ENCODE data around the gene HOXB4.

HOXB4 gene

GRCh38 chr17:48543854-48544348 lies 34.2 kb downstream of the HOXB4 start:
- Histone ChIP-seq H3F3A (ENCODE audit: control insufficient read depth, insufficient read depth) (no peaks in the 10 kb centered on the region), H3K27ac (ENCODE audit: low read depth, low read length) (no peak overlapping the region), H3K27me3 (ENCODE audit: control insufficient read depth, low read length) (peaks cover 71% of the 10 kb centered on the region)

DNA sequence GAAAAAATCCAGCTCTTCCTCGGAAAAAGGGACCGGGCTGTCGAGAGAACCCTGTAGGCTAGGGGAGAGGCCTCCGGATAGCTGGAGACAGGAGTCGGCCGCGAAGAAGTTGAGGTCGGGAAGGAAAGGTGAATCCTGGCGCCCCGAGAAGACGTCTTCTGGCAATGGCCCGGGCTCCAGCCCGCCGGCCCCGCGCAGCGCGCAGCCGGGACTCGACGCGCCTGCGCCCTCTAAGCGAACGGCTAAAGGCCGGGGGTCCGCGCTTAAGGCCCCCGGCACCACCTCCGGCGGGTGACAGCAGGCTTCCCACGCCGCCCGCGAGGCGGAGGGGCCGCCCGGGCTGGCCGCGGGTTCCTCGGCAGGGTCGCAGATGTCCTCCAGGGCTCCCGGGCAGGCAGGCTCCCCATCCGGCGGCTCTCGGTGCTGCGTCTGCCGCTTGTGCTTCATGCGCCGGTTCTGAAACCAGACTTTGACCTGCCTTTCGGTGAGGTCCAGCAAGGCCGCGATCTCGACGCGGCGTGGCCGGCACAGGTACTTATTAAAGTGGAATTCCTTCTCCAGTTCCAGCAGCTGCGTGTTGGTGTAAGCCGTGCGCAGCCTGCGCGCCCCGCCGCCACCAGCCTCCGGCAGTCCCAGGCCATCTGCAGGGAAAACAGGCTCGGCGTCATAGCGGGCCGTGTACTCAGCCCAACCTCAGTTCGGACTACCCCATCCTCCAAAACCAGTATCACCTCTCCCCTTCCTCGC lies 34.9 kb downstream of the HOXB4 start:
- Histone ChIP-seq H3F3A (ENCODE audit: control insufficient read depth, insufficient read depth) (no peaks in the 10 kb centered on the region), H3K4me1 (ENCODE audit: control insufficient read depth, low read length) (no peaks in the 10 kb centered on the region), H3K27ac (ENCODE audit: low read depth, low read length) (no peak overlapping the region), H3K36me3 (ENCODE audit: control insufficient read depth, low read length) (no peaks in the 10 kb centered on the region), H3K9me3 (ENCODE audit: control insufficient read depth, insufficient read depth, low read length) (no peaks in the 10 kb centered on the region), H3K9me2 (replicated peaks; ENCODE audit: control insufficient read depth, low read length) (no peaks in the 10 kb centered on the region), H3K27me3 (ENCODE audit: control insufficient read depth, low read length) (peaks cover 71% of the 10 kb centered on the region), H3K79me2 (ENCODE audit: control insufficient read depth, low read length) (no peaks in the 10 kb centered on the region), H3K4me2 (ENCODE audit: low read length) (no peak overlapping the region), H4K20me1 (ENCODE audit: control insufficient read depth, insufficient read depth, low read depth, low read length) (no peaks in the 10 kb centered on the region), H3K4me3 (ENCODE audit: low read length) (no peak overlapping the region)
- TF ChIP-seq, protein P1, sequence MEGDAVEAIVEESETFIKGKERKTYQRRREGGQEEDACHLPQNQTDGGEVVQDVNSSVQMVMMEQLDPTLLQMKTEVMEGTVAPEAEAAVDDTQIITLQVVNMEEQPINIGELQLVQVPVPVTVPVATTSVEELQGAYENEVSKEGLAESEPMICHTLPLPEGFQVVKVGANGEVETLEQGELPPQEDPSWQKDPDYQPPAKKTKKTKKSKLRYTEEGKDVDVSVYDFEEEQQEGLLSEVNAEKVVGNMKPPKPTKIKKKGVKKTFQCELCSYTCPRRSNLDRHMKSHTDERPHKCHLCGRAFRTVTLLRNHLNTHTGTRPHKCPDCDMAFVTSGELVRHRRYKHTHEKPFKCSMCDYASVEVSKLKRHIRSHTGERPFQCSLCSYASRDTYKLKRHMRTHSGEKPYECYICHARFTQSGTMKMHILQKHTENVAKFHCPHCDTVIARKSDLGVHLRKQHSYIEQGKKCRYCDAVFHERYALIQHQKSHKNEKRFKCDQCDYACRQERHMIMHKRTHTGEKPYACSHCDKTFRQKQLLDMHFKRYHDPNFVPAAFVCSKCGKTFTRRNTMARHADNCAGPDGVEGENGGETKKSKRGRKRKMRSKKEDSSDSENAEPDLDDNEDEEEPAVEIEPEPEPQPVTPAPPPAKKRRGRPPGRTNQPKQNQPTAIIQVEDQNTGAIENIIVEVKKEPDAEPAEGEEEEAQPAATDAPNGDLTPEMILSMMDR (IDR thresholded peaks at IDR 0.05; ENCODE audit: low read depth, low read length, poor library complexity, severe bottlenecking): no peak
- peak; percentile 87; the same call in 1 of the 2 replicates for TF ChIP-seq EZH2phosphoT487 (IDR thresholded peaks at IDR 0.05; ENCODE audit: borderline replicate concordance, low read length)

More at GRCh38 chr17:48543854-48544348, 34.2 kb downstream of the HOXB4 start:
- Histone ChIP-seq H3K79me2 (ENCODE audit: control insufficient read depth, low read length) (no peaks in the 10 kb centered on the region), H3K9me2 (replicated peaks; ENCODE audit: control insufficient read depth, low read length) (no peaks in the 10 kb centered on the region), H3K4me3 (ENCODE audit: low read length) (no peak overlapping the region), H3K4me2 (ENCODE audit: low read length) (no peak overlapping the region), H3K36me3 (ENCODE audit: control insufficient read depth, low read length) (no peaks in the 10 kb centered on the region), H4K20me1 (ENCODE audit: control insufficient read depth, insufficient read depth, low read depth, low read length) (no peaks in the 10 kb centered on the region), H3K9me3 (ENCODE audit: control insufficient read depth, insufficient read depth, low read length) (no peaks in the 10 kb centered on the region), H3K4me1 (ENCODE audit: control insufficient read depth, low read length) (no peaks in the 10 kb centered on the region)
- TF ChIP-seq, protein P1 (IDR thresholded peaks at IDR 0.05; ENCODE audit: low read depth, low read length, poor library complexity, severe bottlenecking): no peak
- peak; percentile 56 for TF ChIP-seq EZH2phosphoT487 (IDR thresholded peaks at IDR 0.05; ENCODE audit: borderline replicate concordance, low read length)

GRCh38 chr17:48542698-48543106 lies 35.4 kb downstream of the HOXB4 start:
- no peaks in the 10 kb centered on the region for H3K36me3 ChIP-seq (ENCODE audit: control insufficient read depth, low read length)
- H3K4me1 ChIP-seq (ENCODE audit: control insufficient read depth, low read length): no peaks in the 10 kb centered on the region
- H3K27me3 ChIP-seq (ENCODE audit: control insufficient read depth, low read length): peaks cover 71% of the 10 kb centered on the region
- no peaks in the 10 kb centered on the region for H3K79me2 ChIP-seq (ENCODE audit: control insufficient read depth, low read length)
- no peaks in the 10 kb centered on the region for H3F3A ChIP-seq (ENCODE audit: control insufficient read depth, insufficient read depth)
- TF ChIP-seq EZH2phosphoT487 (IDR thresholded peaks at IDR 0.05; ENCODE audit: borderline replicate concordance, low read length): no peak; the same call in 1 of the 2 replicates
- TF ChIP-seq, protein P1 (IDR thresholded peaks at IDR 0.05; ENCODE audit: low read depth, low read length, poor library complexity, severe bottlenecking): no peak
- H3K4me3 ChIP-seq (ENCODE audit: low read length): no peak overlapping the region
- no peak overlapping the region for H3K4me2 ChIP-seq (ENCODE audit: low read length)
- no peaks in the 10 kb centered on the region for H3K9me3 ChIP-seq (ENCODE audit: control insufficient read depth, insufficient read depth, low read length)
- H4K20me1 ChIP-seq (ENCODE audit: control insufficient read depth, insufficient read depth, low read depth, low read length): no peaks in the 10 kb centered on the region
- no peaks in the 10 kb centered on the region for H3K9me2 ChIP-seq (replicated peaks; ENCODE audit: control insufficient read depth, low read length)
- no peak overlapping the region for H3K27ac ChIP-seq (ENCODE audit: low read depth, low read length)
